A673 (cell line): ENCODE results near the gene IL34.

Source experiments
- CTCF ChIP-seq: fragments of 300-800, 200-600 bp; sonication (generic); conservative IDR thresholded peaks from 2 replicates; pipeline ENCODE4 v1.5.1; 2017; ENCODE audit warnings: low read depth, mild to moderate bottlenecking, antibody characterized with exemption, low read length, moderate library complexity, mixed read lengths
- EZH2 ChIP-seq: fragments of 200-600 bp; sonication (generic); IDR thresholded peaks from 2 replicates; pipeline ENCODE4 v1.6.1; 2017; ENCODE audit warnings: borderline replicate concordance, low read depth, mild to moderate bottlenecking, mixed read lengths, antibody characterized with exemption, low read length; ENCODE audit not compliant: poor library complexity, severe bottlenecking

GRCh38 chr16:70678121-70678897 is 31.9 kb downstream of the IL34 start:
- TF ChIP-seq CTCF = no peak
- TF ChIP-seq EZH2 = no peak
